ENCODE data around the gene EMP2. TPM values are rescaled to one million over a fixed set of nuclear protein-coding genes. Genes with fewer than 3 reads are reported as not detected.
A peak's percentile ranks its signal among the peaks of the same experiment; 100 is the strongest.
"Not testable (repeated sequence)": the region's sequence is repeated elsewhere in the genome, so short reads cannot be mapped to it uniquely, and the experiment has no call there.

The EMP2 gene
- total and polyA plus RNA-seq, 8 donors = 5.5 to 13.7 (median 9.3) TPM

- intact Hi-C loops (cut with DNase I) = loop anchor here in 2 of 3 donors (5.0 kb wide), 2 partner anchors 253 to 258 kb away; no protein-coding TSS in a partner anchor
- DNase-seq (no peak), FAIRE-seq (no peak), ATAC-seq (no peak)
- TF ChIP-seq CTCF (IDR thresholded peaks at IDR 0.05) = no peak
- peaks cover 0 to 14% (median 11%) of the 10 kb centered on the region in 3 donors for H3K4me1 ChIP-seq
- H3K36me3 ChIP-seq = no peaks in the 10 kb centered on the region
- no peaks in the 10 kb centered on the region for H3K9me3 ChIP-seq
- H3K27ac ChIP-seq = no peak overlapping the region
- H3K27me3 ChIP-seq = no peaks in the 10 kb centered on the region
- WGBS, 2 donors = 55 to 75% methylated on average over 2 of the region's 2 CpGs
- H3K4me3 ChIP-seq = no peak overlapping the region
Observed at GRCh38 chr16:10510279-10510678, 70.1 kb downstream of the EMP2 start.

- Histone ChIP-seq H3K9me3 (no peaks in the 10 kb centered on the region), H3K36me3 (no peaks in the 10 kb centered on the region), H3K27ac (no peak overlapping the region), H3K4me3 (no peak overlapping the region), H3K4me1 (peaks cover 0 to 8% (median 6%) of the 10 kb centered on the region in 3 donors), H3K27me3 (no peaks in the 10 kb centered on the region)
- peak; percentile 17 for FAIRE-seq
- 18 to 20% methylated on average over 6 of the region's 6 CpGs for WGBS, 2 donors
- peak in 4 of 6 donors; percentile 46 to 78 (median 66) for DNase-seq
- intact Hi-C loops (cut with DNase I) = loop anchor here in 2 of 3 donors (5.0 to 10.0 kb wide), 4 partner anchors 192 to 257 kb away; no protein-coding TSS in a partner anchor
- ATAC-seq = peak; percentile 91 to 97 (median 96)
- peak; percentile 55 to 71 (median 64) for TF ChIP-seq CTCF (IDR thresholded peaks at IDR 0.05)
Observed at GRCh38 chr16:10509534-10510025, 70.8 kb downstream of the EMP2 start.

- not testable (repeated sequence) for H3K27me3 ChIP-seq, H3K27ac ChIP-seq, H3K36me3 ChIP-seq, ATAC-seq, DNase-seq, H3K4me1 ChIP-seq, H3K9me3 ChIP-seq, FAIRE-seq, H3K4me3 ChIP-seq
- intact Hi-C loops (cut with DNase I) = loop anchor here in 2 of 3 donors (5.0 to 10.0 kb wide), 2 partner anchors 188 to 190 kb away; no protein-coding TSS in a partner anchor
- WGBS, 2 donors = 80% methylated on average over 3 of the region's 3 CpGs
Observed at GRCh38 chr16:10505286-10505685, 75.1 kb downstream of the EMP2 start.

GRCh38 chr16:10504404-10504885 lies 76.0 kb downstream of the EMP2 start:
- Histone ChIP-seq H3K4me3 (no peak overlapping the region), H3K9me3 (no peaks in the 10 kb centered on the region), H3K27me3 (no peaks in the 10 kb centered on the region), H3K36me3 (no peaks in the 10 kb centered on the region), H3K27ac (peak overlapping the region in 1 of 4 donors; percentile 33), H3K4me1 (no peaks in the 10 kb centered on the region)
- WGBS, 2 donors = 29 to 44% methylated on average over 2 of the region's 2 CpGs
- DNase-seq (no peak), ATAC-seq (peak in 3 of 4 donors; percentile 40 to 73 (median 54)), FAIRE-seq (no peak)
- intact Hi-C loops (cut with DNase I) = loop anchor here in 1 of 3 donors (10.0 kb wide), 1 partner anchor 190 kb away; no protein-coding TSS in a partner anchor
- TF ChIP-seq CTCF (IDR thresholded peaks at IDR 0.05) = no peak

- intact Hi-C loops (cut with DNase I) = loop anchor here in 1 of 3 donors (10.0 kb wide), 1 partner anchor 188 kb away; no protein-coding TSS in a partner anchor
- 91 to 92% methylated on average over 6 of the region's 6 CpGs for WGBS, 2 donors
- no peak overlapping the region for H3K4me3 ChIP-seq
- FAIRE-seq (no peak), ATAC-seq (no peak), DNase-seq (no peak)
- no peak overlapping the region for H3K27ac ChIP-seq
- H3K36me3 ChIP-seq = no peaks in the 10 kb centered on the region
- H3K9me3 ChIP-seq = no peaks in the 10 kb centered on the region
- H3K27me3 ChIP-seq = no peaks in the 10 kb centered on the region
- TF ChIP-seq CTCF (IDR thresholded peaks at IDR 0.05) = no peak
- H3K4me1 ChIP-seq = no peaks in the 10 kb centered on the region
Observed at GRCh38 chr16:10502776-10503175, 77.6 kb downstream of the EMP2 start.
